HCT116 (cell line): ENCODE results near the gene ZCWPW1. TPM values are rescaled to one million over a fixed set of nuclear protein-coding genes. Genes with fewer than 3 reads are reported as not detected.

Source experiments
- ATAC-seq: fragments of 200-7000 bp; cut with Tn5 transposase; 2 replicates; pipeline ENCODE4 v1.9.1; 2020; ENCODE audit warnings: mild to moderate bottlenecking, moderate library complexity
- BruUV-seq: library from RNA; stranded (reverse); fragments of 400-500 nt; replicated peaks from 2 replicates; lab custom pipeline; 2021; lab: Mats Ljungman, UMichigan
- CTCF ChIA-PET: fragments of 300-600 bp; sonication (Branson Sonifier 250); formaldehyde crosslinking; loops from one replicate; lab custom pipeline; 2021; ENCODE audit warnings: antibody characterized with exemption; lab: Charles Lee
- POLR2A ChIA-PET: fragments of 300-600, 350-600 bp; sonication (Branson Sonifier 250); formaldehyde crosslinking; loops from one replicate; lab custom pipeline; 2021; ENCODE audit warnings: antibody characterized with exemption; lab: Charles Lee
- RAD21 ChIA-PET, 2 experiments: fragments of 300-600 bp; sonication (Branson Sonifier 250); formaldehyde crosslinking; loops; one replicate each; lab custom pipeline; 2023; ENCODE audit warnings: low total read pairs in 2 of 2; ENCODE audit not compliant: uncharacterized antibody in 2 of 2, unreplicated experiment in 2 of 2, low non-redundant PET in 1 of 2; lab: Charles Lee
- DNase-seq: peaks from one replicate; pipeline ENCODE4 v3.0.0-alpha.2; 2010; ENCODE audit warnings: low read depth, low spot score
- H2AFZ ChIP-seq: fragments of 200-600 bp; shearing (Covaris generic), sonication (generic); 2 replicates; pipeline ENCODE4 v1.6.1; 2017; ENCODE audit warnings: low read depth, mixed run types, mixed read lengths, antibody characterized with exemption, low read length; ENCODE audit not compliant: poor library complexity, severe bottlenecking
- H3K27ac ChIP-seq: 2 replicates; pipeline ENCODE4 v1.5.1; 2012; ENCODE audit warnings: low read depth, low read length
- H3K27me3 ChIP-seq: fragments of 200-600 bp; sonication (generic); 2 replicates; pipeline ENCODE4 v1.6.1; 2016; ENCODE audit warnings: mixed run types, low read length, mixed read lengths; ENCODE audit not compliant: insufficient read depth
- H3K36me3 ChIP-seq, 2 experiments: fragments of 200-500 bp in 1 of 2; fragments of 200-600 bp in 1 of 2; sonication (Bioruptor generic) in 1 of 2; sonication (generic) in 1 of 2; 2 replicates each; pipeline versions ENCODE4 v1.5.1 to v1.6.1; 2014 to 2016; ENCODE audit warnings: low read length in 2 of 2, inconsistent platforms in 1 of 2, mixed read lengths in 1 of 2, mixed run types in 1 of 2; ENCODE audit not compliant: insufficient read depth in 2 of 2, control insufficient read depth in 1 of 2
- H3K4me1 ChIP-seq, 2 experiments: fragments of 200-600 bp in 1 of 2; sonication (generic) in 1 of 2; 2 replicates each; pipeline versions ENCODE4 v1.5.1 to v1.6.1; 2012 to 2017; ENCODE audit warnings: low read length in 2 of 2, inconsistent platforms in 1 of 2, mild to moderate bottlenecking in 1 of 2, mixed read lengths in 1 of 2, mixed run types in 1 of 2, moderate library complexity in 1 of 2; ENCODE audit not compliant: insufficient read depth in 2 of 2, control insufficient read depth in 1 of 2
- H3K4me2 ChIP-seq: fragments of 200-600 bp; sonication (generic); 2 replicates; pipeline ENCODE4 v1.6.1; 2017; ENCODE audit warnings: mixed run types, low read length, mixed read lengths
- H3K4me3 ChIP-seq, 2 experiments: fragments of 200-600 bp in 1 of 2; sonication (generic) in 1 of 2; replicated peaks in 1 of 2; 2 replicates each; pipeline ENCODE4 v1.5.1; 2011 to 2016; ENCODE audit warnings: low read length in 2 of 2, control low read depth in 1 of 2, low read depth in 1 of 2, mild to moderate bottlenecking in 1 of 2, mixed read lengths in 1 of 2, mixed run types in 1 of 2
- H3K79me2 ChIP-seq: fragments of 200-600 bp; sonication (generic); 2 replicates; pipeline ENCODE4 v1.6.1; 2017; ENCODE audit warnings: mild to moderate bottlenecking, mixed run types, low read length, moderate library complexity, mixed read lengths; ENCODE audit not compliant: insufficient read depth
- H3K9ac ChIP-seq: fragments of 200-600 bp; sonication (generic); 2 replicates; pipeline ENCODE4 v1.6.1; 2016; ENCODE audit warnings: low read length, mixed read lengths
- H3K9me2 ChIP-seq: fragments of 200-600 bp; sonication (generic), shearing (Covaris generic); 2 replicates; pipeline ENCODE4 v1.6.1; 2017; ENCODE audit warnings: mixed run types, mild to moderate bottlenecking, moderate library complexity; ENCODE audit not compliant: insufficient read depth
- H3K9me3 ChIP-seq, 2 experiments: fragments of 200-500 bp in 1 of 2; fragments of 200-600 bp in 1 of 2; sonication (Bioruptor generic) in 1 of 2; sonication (generic) in 1 of 2; 2 replicates each; pipeline ENCODE4 v1.6.1; 2014 to 2017; ENCODE audit warnings: low read length in 2 of 2, mixed read lengths in 2 of 2, inconsistent platforms in 1 of 2, low read depth in 1 of 2, mild to moderate bottlenecking in 1 of 2, mixed run types in 1 of 2, moderate library complexity in 1 of 2; ENCODE audit not compliant: control insufficient read depth in 1 of 2, insufficient read depth in 1 of 2
- H4K20me1 ChIP-seq: fragments of 200-600 bp; sonication (generic), shearing (Covaris generic); 2 replicates; pipeline ENCODE4 v1.6.1; 2017; ENCODE audit warnings: mixed run types, mild to moderate bottlenecking, moderate library complexity; ENCODE audit not compliant: insufficient read depth
- ATF3 ChIP-seq: IDR thresholded peaks from 2 replicates; pipeline ENCODE4 v1.6.1; 2012
- ELF1 ChIP-seq: IDR thresholded peaks from 2 replicates; pipeline ENCODE4 v1.6.1; 2012; ENCODE audit warnings: low read depth, borderline replicate concordance
- EZH2 ChIP-seq: fragments of 200-600 bp; sonication (generic); IDR thresholded peaks from 2 replicates; pipeline ENCODE4 v1.6.1; 2017; ENCODE audit warnings: antibody characterized with exemption, mixed run types
- POLR2AphosphoS5 ChIP-seq: IDR thresholded peaks from 2 replicates; pipeline ENCODE4 v1.6.1; 2011; ENCODE audit warnings: mild to moderate bottlenecking, low read depth, low read length, moderate library complexity
- RAD21 ChIP-seq: IDR thresholded peaks from 2 replicates; pipeline ENCODE4 v1.6.1; 2012; ENCODE audit warnings: low read depth, mild to moderate bottlenecking
- SIN3A ChIP-seq: IDR thresholded peaks from 2 replicates; pipeline ENCODE4 v1.6.1; 2012; ENCODE audit warnings: low read depth
- SP1 ChIP-seq: IDR thresholded peaks from 2 replicates; pipeline ENCODE4 v1.6.1; 2012; ENCODE audit warnings: low read depth
- SRF ChIP-seq: IDR thresholded peaks from 2 replicates; pipeline ENCODE4 v1.6.1; 2012; ENCODE audit warnings: low read depth
- TCF7L2 ChIP-seq: IDR thresholded peaks from 2 replicates; pipeline ENCODE4 v1.7.0; 2011; ENCODE audit warnings: borderline replicate concordance, inconsistent platforms; ENCODE audit not compliant: insufficient read depth, insufficient read length; ENCODE audit errors: extremely low read depth
- ZBTB33 ChIP-seq: IDR thresholded peaks from 2 replicates; pipeline ENCODE4 v1.6.1; 2011; ENCODE audit warnings: mild to moderate bottlenecking, low read length, moderate library complexity; ENCODE audit not compliant: insufficient replicate concordance; ENCODE audit errors: extremely low read depth
- ZFX ChIP-seq: fragments of 450-650 bp; IDR thresholded peaks from 2 replicates; pipeline ENCODE4 v1.6.1; 2017
- ZNF274 ChIP-seq: fragments of 200-500 bp; sonication (Bioruptor generic); IDR thresholded peaks from 2 replicates; pipeline ENCODE4 v1.6.1; 2014; ENCODE audit warnings: mild to moderate bottlenecking, low read depth, low read length, inconsistent platforms
- intact Hi-C: fragments of 100-400 bp; cut with micrococcal nuclease; formaldehyde crosslinking; loops from 2 replicates; pipeline ENCODE4 v1.10.0; 2022
- total RNA-seq: library from RNA; stranded (reverse); gene quantifications from one replicate; pipeline ENCODE4 v1.2.1, GENCODE V29; 2021; ENCODE audit not compliant: unreplicated experiment
- TF ChIP-seq, protein P1 (sequence below): IDR thresholded peaks from 2 replicates; pipeline ENCODE4 v1.6.1; 2012; ENCODE audit warnings: low read depth

ZCWPW1 gene
- total RNA-seq, 1 experiment from 2014 or later = 1.5 TPM

GRCh38 chr7:100419660-100420226 is 8.8 kb downstream of the ZCWPW1 start:
- H3K79me2 ChIP-seq = no peaks in the 10 kb centered on the region
- no peaks in the 10 kb centered on the region for H3K27me3 ChIP-seq
- ChIA-PET POLR2A (interaction anchor here (1.2 kb wide), 1 partner anchor 9 kb away, joined by 8 read pairs; the partner anchor contains the start of gene ZCWPW1), RAD21 (no interaction called here), CTCF (interaction anchor here (1.7 kb wide), 1 partner anchor 12 kb away, joined by 9 read pairs; no protein-coding TSS in a partner anchor)
- H3K36me3 ChIP-seq = no peaks in the 10 kb centered on the region
- no peak overlapping the region for H3K4me2 ChIP-seq
- intact Hi-C loops = no loop called here
- no peak overlapping the region for H3K27ac ChIP-seq
- H3K9me3 ChIP-seq = no peaks in the 10 kb centered on the region
- no peak overlapping the region for H3K4me3 ChIP-seq
- no peaks in the 10 kb centered on the region for H3K9me2 ChIP-seq
- no TSS peak for BruUV-seq
- H4K20me1 ChIP-seq = no peaks in the 10 kb centered on the region
- no peak overlapping the region for H3K9ac ChIP-seq
- no peak for DNase-seq
- no peak for ATAC-seq
- H2AFZ ChIP-seq = no peak overlapping the region
- TF ChIP-seq TCF7L2 (no peak), RAD21 (no peak), SIN3A (no peak), POLR2AphosphoS5 (no peak), SP1 (no peak), ZNF274 (no peak), EZH2 (no peak), SRF (no peak), ELF1 (no peak), ZBTB33 (no peak), ZFX (no peak), ATF3 (no peak)
- TF ChIP-seq, protein P1, sequence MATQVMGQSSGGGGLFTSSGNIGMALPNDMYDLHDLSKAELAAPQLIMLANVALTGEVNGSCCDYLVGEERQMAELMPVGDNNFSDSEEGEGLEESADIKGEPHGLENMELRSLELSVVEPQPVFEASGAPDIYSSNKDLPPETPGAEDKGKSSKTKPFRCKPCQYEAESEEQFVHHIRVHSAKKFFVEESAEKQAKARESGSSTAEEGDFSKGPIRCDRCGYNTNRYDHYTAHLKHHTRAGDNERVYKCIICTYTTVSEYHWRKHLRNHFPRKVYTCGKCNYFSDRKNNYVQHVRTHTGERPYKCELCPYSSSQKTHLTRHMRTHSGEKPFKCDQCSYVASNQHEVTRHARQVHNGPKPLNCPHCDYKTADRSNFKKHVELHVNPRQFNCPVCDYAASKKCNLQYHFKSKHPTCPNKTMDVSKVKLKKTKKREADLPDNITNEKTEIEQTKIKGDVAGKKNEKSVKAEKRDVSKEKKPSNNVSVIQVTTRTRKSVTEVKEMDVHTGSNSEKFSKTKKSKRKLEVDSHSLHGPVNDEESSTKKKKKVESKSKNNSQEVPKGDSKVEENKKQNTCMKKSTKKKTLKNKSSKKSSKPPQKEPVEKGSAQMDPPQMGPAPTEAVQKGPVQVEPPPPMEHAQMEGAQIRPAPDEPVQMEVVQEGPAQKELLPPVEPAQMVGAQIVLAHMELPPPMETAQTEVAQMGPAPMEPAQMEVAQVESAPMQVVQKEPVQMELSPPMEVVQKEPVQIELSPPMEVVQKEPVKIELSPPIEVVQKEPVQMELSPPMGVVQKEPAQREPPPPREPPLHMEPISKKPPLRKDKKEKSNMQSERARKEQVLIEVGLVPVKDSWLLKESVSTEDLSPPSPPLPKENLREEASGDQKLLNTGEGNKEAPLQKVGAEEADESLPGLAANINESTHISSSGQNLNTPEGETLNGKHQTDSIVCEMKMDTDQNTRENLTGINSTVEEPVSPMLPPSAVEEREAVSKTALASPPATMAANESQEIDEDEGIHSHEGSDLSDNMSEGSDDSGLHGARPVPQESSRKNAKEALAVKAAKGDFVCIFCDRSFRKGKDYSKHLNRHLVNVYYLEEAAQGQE = no peak
- no peaks in the 10 kb centered on the region for H3K4me1 ChIP-seq
